ENCODE results near the gene DMRTB1.

Gene DMRTB1

GRCh38 chr1:53439337-53440207 is 19.6 kb upstream of the DMRTB1 start:
- Histone ChIP-seq H3K27me3 (ENCODE audit: control insufficient read depth, low read length) (peaks cover 7% of the 10 kb centered on the region), H3K9me3 (ENCODE audit: control insufficient read depth, insufficient read depth, low read length) (no peaks in the 10 kb centered on the region), H3K36me3 (ENCODE audit: control insufficient read depth, low read length) (no peaks in the 10 kb centered on the region), H3K79me2 (ENCODE audit: control insufficient read depth, low read length) (no peaks in the 10 kb centered on the region), H3K4me1 (ENCODE audit: control insufficient read depth, low read length) (no peaks in the 10 kb centered on the region), H3K9me2 (replicated peaks; ENCODE audit: control insufficient read depth, low read length) (no peaks in the 10 kb centered on the region), H3K4me3 (ENCODE audit: low read length) (no peak overlapping the region), H3K4me2 (ENCODE audit: low read length) (no peak overlapping the region), H3K27ac (ENCODE audit: low read depth, low read length) (no peak overlapping the region), H4K20me1 (ENCODE audit: control insufficient read depth, insufficient read depth, low read depth, low read length) (no peaks in the 10 kb centered on the region), H3F3A (ENCODE audit: control insufficient read depth, insufficient read depth) (no peaks in the 10 kb centered on the region)
- TF ChIP-seq EZH2phosphoT487 (IDR thresholded peaks at IDR 0.05; ENCODE audit: borderline replicate concordance, low read length) (no peak), CTCF (IDR thresholded peaks at IDR 0.05; ENCODE audit: low read depth, low read length, poor library complexity, severe bottlenecking) (no peak)

DNA sequence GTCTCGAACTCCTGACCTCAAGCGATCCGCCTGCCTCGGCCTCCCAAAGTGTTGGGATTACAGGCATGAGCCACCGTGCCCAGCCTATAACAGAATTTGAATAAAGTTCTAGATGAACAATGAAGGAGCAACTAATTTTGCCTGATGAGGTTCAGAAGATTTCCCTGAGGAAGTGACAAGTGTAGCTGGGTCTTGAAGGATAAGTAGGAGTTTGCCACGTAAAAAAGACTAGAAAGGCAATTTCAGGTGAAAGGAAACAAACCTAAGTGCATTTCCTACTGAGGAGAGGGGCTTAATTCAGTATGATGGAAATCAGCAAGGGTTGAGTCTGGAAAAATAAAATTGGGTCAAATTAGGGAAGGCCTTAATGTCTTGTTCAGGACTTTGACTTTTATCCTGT is 18.6 kb upstream of the DMRTB1 start:
- Histone ChIP-seq H3K4me2 (ENCODE audit: low read length) (no peak overlapping the region), H3F3A (ENCODE audit: control insufficient read depth, insufficient read depth) (no peaks in the 10 kb centered on the region), H4K20me1 (ENCODE audit: control insufficient read depth, insufficient read depth, low read depth, low read length) (no peaks in the 10 kb centered on the region), H3K9me2 (replicated peaks; ENCODE audit: control insufficient read depth, low read length) (no peaks in the 10 kb centered on the region), H3K4me1 (ENCODE audit: control insufficient read depth, low read length) (no peaks in the 10 kb centered on the region), H3K36me3 (ENCODE audit: control insufficient read depth, low read length) (no peaks in the 10 kb centered on the region), H3K79me2 (ENCODE audit: control insufficient read depth, low read length) (no peaks in the 10 kb centered on the region), H3K27me3 (ENCODE audit: control insufficient read depth, low read length) (peaks cover 7% of the 10 kb centered on the region), H3K4me3 (ENCODE audit: low read length) (no peak overlapping the region), H3K9me3 (ENCODE audit: control insufficient read depth, insufficient read depth, low read length) (no peaks in the 10 kb centered on the region), H3K27ac (ENCODE audit: low read depth, low read length) (no peak overlapping the region)
- TF ChIP-seq CTCF (IDR thresholded peaks at IDR 0.05; ENCODE audit: low read depth, low read length, poor library complexity, severe bottlenecking): no peak
- TF ChIP-seq EZH2phosphoT487 (IDR thresholded peaks at IDR 0.05; ENCODE audit: borderline replicate concordance, low read length): no peak

- no peaks in the 10 kb centered on the region for H4K20me1 ChIP-seq (ENCODE audit: control insufficient read depth, insufficient read depth, low read depth, low read length)
- H3K27ac ChIP-seq (ENCODE audit: low read depth, low read length): no peak overlapping the region
- 0 out of 2 replicates have a peak, but pooled peaks cover 1% of the 10 kb centered on the region for H3K27me3 ChIP-seq (ENCODE audit: control insufficient read depth, low read length)
- H3K36me3 ChIP-seq (ENCODE audit: control insufficient read depth, low read length): no peaks in the 10 kb centered on the region
- no peak overlapping the region for H3K4me3 ChIP-seq (ENCODE audit: low read length)
- no peaks in the 10 kb centered on the region for H3K9me3 ChIP-seq (ENCODE audit: control insufficient read depth, insufficient read depth, low read length)
- no peaks in the 10 kb centered on the region for H3F3A ChIP-seq (ENCODE audit: control insufficient read depth, insufficient read depth)
- H3K9me2 ChIP-seq (replicated peaks; ENCODE audit: control insufficient read depth, low read length): no peaks in the 10 kb centered on the region
- H3K79me2 ChIP-seq (ENCODE audit: control insufficient read depth, low read length): no peaks in the 10 kb centered on the region
- no peak for TF ChIP-seq EZH2phosphoT487 (IDR thresholded peaks at IDR 0.05; ENCODE audit: borderline replicate concordance, low read length)
- TF ChIP-seq CTCF (IDR thresholded peaks at IDR 0.05; ENCODE audit: low read depth, low read length, poor library complexity, severe bottlenecking): no peak
- no peaks in the 10 kb centered on the region for H3K4me1 ChIP-seq (ENCODE audit: control insufficient read depth, low read length)
- H3K4me2 ChIP-seq (ENCODE audit: low read length): no peak overlapping the region
Measured at GRCh38 chr1:53442299-53442698, 16.9 kb upstream of the DMRTB1 start.
